HepG2 (cell line): ENCODE results near the gene CORO1C. TPM values are rescaled to one million over a fixed set of nuclear protein-coding genes. Genes with fewer than 3 reads are reported as not detected.

Experiments
- BCL6 ChIP-seq: IDR thresholded peaks from 2 replicates; pipeline ENCODE4 v1.6.1; 2016; ENCODE audit warnings: missing genetic modification reagents, missing compliant biosample characterization
- DNMT3B ChIP-seq: conservative IDR thresholded peaks from 2 replicates; pipeline ENCODE4 v1.6.1; 2016; ENCODE audit warnings: missing biosample characterization, control low read depth
- KMT2A ChIP-seq: sonication (generic); formaldehyde crosslinking; IDR thresholded peaks from 2 replicates; pipeline ENCODE4 v1.4.0; 2020; ENCODE audit warnings: missing genetic modification reagents
- MAZ ChIP-seq, 2 experiments: sonication (generic) in 1 of 2; formaldehyde crosslinking in 1 of 2; IDR thresholded peaks; 2 replicates each; pipeline versions ENCODE4 v1.5.0 to v1.6.1; 2012 to 2020; ENCODE audit warnings: low read depth in 2 of 2, mild to moderate bottlenecking in 2 of 2, borderline replicate concordance in 1 of 2, improper control_type of control experiment in 1 of 2, low read length in 1 of 2, missing genetic modification reagents in 1 of 2, moderate library complexity in 1 of 2
- MEF2D ChIP-seq: sonication (generic); formaldehyde crosslinking; IDR thresholded peaks from 2 replicates; pipeline ENCODE4 v1.5.1; 2020; ENCODE audit warnings: mild to moderate bottlenecking, missing genetic modification reagents
- POGZ ChIP-seq: sonication (generic); formaldehyde crosslinking; IDR thresholded peaks from 2 replicates; pipeline ENCODE4 v1.4.0; 2020; ENCODE audit warnings: mild to moderate bottlenecking, missing genetic modification reagents
- RARG ChIP-seq: sonication (generic); formaldehyde crosslinking; IDR thresholded peaks from 2 replicates; pipeline ENCODE4 v1.4.0; 2020; ENCODE audit warnings: low read depth, mild to moderate bottlenecking, missing genetic modification reagents
- SMC3 ChIP-seq: IDR thresholded peaks from 2 replicates; pipeline ENCODE4 v1.6.1; 2011; ENCODE audit warnings: low read length, improper control_type of control experiment
- SNAPC2 ChIP-seq: sonication (generic); formaldehyde crosslinking; IDR thresholded peaks from 2 replicates; pipeline ENCODE4 v1.8.1; 2022; ENCODE audit warnings: mild to moderate bottlenecking, missing genetic modification reagents
- YEATS2 ChIP-seq: sonication (generic); formaldehyde crosslinking; IDR thresholded peaks from 2 replicates; pipeline ENCODE4 v1.4.0; 2020; ENCODE audit warnings: missing genetic modification reagents, borderline replicate concordance
- ZMYM3 ChIP-seq: sonication (generic); formaldehyde crosslinking; IDR thresholded peaks from 2 replicates; pipeline ENCODE4 v1.5.1; 2020; ENCODE audit warnings: mild to moderate bottlenecking, missing genetic modification reagents
- ZNF331 ChIP-seq: sonication (generic); formaldehyde crosslinking; IDR thresholded peaks from 2 replicates; pipeline ENCODE4 v1.4.0; 2020; ENCODE audit warnings: missing genetic modification reagents
- ZNF335 ChIP-seq: sonication (generic); formaldehyde crosslinking; IDR thresholded peaks from 2 replicates; pipeline ENCODE4 v1.4.0; 2020; ENCODE audit warnings: missing genetic modification reagents
- ZNF430 ChIP-seq: sonication (generic); formaldehyde crosslinking; IDR thresholded peaks from 2 replicates; pipeline ENCODE4 v1.9.0; 2021; ENCODE audit warnings: mild to moderate bottlenecking, missing genetic modification reagents
- ZNF589 ChIP-seq: sonication (generic); formaldehyde crosslinking; conservative IDR thresholded peaks from 2 replicates; pipeline ENCODE4 v1.8.0; 2022; ENCODE audit warnings: mild to moderate bottlenecking, moderate library complexity, missing genetic modification reagents
- ZNF709 ChIP-seq: sonication (generic); formaldehyde crosslinking; IDR thresholded peaks from 2 replicates; pipeline ENCODE4 v1.5.0; 2020; ENCODE audit warnings: mild to moderate bottlenecking, missing genetic modification reagents
- ZSCAN25 ChIP-seq: sonication (generic); formaldehyde crosslinking; IDR thresholded peaks from 2 replicates; pipeline ENCODE4 v1.8.0; 2022; ENCODE audit warnings: mild to moderate bottlenecking, missing genetic modification reagents
- polyA plus RNA-seq, 8 experiments: library from polyadenylated mRNA; depleted of rRNA in 3 of 8; stranded (reverse) in 7 of 8; unstranded in 1 of 8; fragments of >200 nt; fragmentation: Illumina TruSeq in 4 of 8; extraction: Trizol in 4 of 8; gene quantifications; 2 replicates each; pipeline versions ENCODE4 v1.2.1 to v1.2.3, GENCODE V29; 2011 to 2016; ENCODE audit warnings: low read depth in 4 of 8, missing spikeins in 1 of 8, mixed read lengths in 1 of 8; ENCODE audit not compliant: insufficient read depth in 1 of 8
- total RNA-seq, 5 experiments: library from RNA; depleted of rRNA; stranded (reverse); fragments of >200 nt; fragmentation: Illumina TruSeq; extraction: Trizol; gene quantifications; 2 replicates each; pipeline ENCODE4 v1.2.3, GENCODE V29; 2016; ENCODE audit warnings: low read depth in 1 of 5
- TF ChIP-seq, protein P1 (sequence below): sonication (generic); formaldehyde crosslinking; IDR thresholded peaks from 2 replicates; pipeline ENCODE4 v1.4.0; 2020; ENCODE audit warnings: mild to moderate bottlenecking, missing genetic modification reagents
- TF ChIP-seq, protein P2 (sequence below): sonication (generic); formaldehyde crosslinking; IDR thresholded peaks from 2 replicates; pipeline ENCODE4 v1.4.0; 2020; ENCODE audit warnings: missing genetic modification reagents
- TF ChIP-seq, protein P3 (sequence below): IDR thresholded peaks from 2 replicates; pipeline ENCODE4 v1.6.1; 2018; ENCODE audit warnings: missing genetic modification reagents, mild to moderate bottlenecking, missing compliant biosample characterization
- TF ChIP-seq, protein P4 (sequence below): sonication (generic); IDR thresholded peaks from 2 replicates; pipeline ENCODE4 v1.6.1; 2016; ENCODE audit warnings: low read depth, borderline replicate concordance

Gene CORO1C
- total and polyA plus RNA-seq, 2 of the 13 experiments (the other 11 are each of a cell fraction or from before 2014, with no cell fraction given): 73.7 to 131 TPM

DNA sequence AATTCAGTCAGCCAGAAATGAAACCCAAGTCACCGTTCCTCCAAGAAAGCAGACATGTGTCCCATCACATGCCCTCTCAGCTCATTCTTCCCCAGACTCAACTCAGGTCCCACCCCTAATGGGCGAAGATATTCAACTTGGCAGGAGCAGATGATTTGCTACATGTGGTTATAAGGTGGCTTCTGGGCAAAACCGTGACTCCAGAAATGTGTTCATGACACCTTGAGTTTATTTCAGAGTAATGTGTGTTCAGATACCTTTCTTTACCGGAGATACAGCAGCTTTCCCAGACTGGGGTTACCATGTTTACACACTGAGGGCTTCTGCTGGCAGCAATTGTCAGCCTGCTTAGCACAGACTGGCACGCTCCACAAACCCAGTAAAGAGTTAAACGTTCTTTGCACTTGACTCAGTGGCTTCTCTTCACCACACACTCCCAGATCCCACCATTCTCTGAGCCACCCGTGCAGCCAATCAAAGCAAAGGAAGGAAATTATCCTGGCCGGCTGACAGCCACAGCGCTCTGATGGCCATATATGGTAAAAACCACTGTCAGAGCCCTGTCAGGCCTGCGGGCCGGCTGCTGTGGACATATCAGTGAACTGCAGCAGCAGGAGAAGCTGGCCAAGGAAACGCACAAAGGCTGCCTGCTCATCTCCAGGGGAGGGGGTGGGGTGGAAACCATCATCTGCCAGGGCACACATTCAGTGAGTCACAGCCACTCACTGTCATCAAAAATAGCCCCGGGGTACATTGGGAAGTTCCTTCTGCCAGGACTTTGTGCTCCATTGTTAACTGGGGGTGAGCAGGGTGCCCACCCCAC lies 39.9 kb downstream of the CORO1C start (continued):
- 0 out of 2 replicates have a peak, but pooled peaks have one; percentile 51 for TF ChIP-seq DNMT3B (CRISPR knock-in tag)
- TF ChIP-seq SMC3: peak; percentile 16; the same call in 1 of the 2 replicates
- TF ChIP-seq ZNF430 (CRISPR knock-in tag): no peak; the same call in 1 of the 2 replicates
- TF ChIP-seq SNAPC2 (CRISPR knock-in tag): 0 out of 2 replicates have a peak, but pooled peaks have one; percentile 23
- TF ChIP-seq POGZ (CRISPR knock-in tag): 0 out of 2 replicates have a peak, but pooled peaks have one; percentile 51
- 0 out of 2 replicates have a peak, but pooled peaks have one; percentile 14 for TF ChIP-seq ZNF709 (CRISPR knock-in tag)
- no peak for TF ChIP-seq RARG (CRISPR knock-in tag)
- TF ChIP-seq, protein P1, sequence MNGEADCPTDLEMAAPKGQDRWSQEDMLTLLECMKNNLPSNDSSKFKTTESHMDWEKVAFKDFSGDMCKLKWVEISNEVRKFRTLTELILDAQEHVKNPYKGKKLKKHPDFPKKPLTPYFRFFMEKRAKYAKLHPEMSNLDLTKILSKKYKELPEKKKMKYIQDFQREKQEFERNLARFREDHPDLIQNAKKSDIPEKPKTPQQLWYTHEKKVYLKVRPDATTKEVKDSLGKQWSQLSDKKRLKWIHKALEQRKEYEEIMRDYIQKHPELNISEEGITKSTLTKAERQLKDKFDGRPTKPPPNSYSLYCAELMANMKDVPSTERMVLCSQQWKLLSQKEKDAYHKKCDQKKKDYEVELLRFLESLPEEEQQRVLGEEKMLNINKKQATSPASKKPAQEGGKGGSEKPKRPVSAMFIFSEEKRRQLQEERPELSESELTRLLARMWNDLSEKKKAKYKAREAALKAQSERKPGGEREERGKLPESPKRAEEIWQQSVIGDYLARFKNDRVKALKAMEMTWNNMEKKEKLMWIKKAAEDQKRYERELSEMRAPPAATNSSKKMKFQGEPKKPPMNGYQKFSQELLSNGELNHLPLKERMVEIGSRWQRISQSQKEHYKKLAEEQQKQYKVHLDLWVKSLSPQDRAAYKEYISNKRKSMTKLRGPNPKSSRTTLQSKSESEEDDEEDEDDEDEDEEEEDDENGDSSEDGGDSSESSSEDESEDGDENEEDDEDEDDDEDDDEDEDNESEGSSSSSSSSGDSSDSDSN: peak; percentile 19; the same call in 1 of the 2 replicates
- 0 out of 2 replicates have a peak, but pooled peaks have one; percentile 63 for TF ChIP-seq MEF2D
- TF ChIP-seq, protein P2, sequence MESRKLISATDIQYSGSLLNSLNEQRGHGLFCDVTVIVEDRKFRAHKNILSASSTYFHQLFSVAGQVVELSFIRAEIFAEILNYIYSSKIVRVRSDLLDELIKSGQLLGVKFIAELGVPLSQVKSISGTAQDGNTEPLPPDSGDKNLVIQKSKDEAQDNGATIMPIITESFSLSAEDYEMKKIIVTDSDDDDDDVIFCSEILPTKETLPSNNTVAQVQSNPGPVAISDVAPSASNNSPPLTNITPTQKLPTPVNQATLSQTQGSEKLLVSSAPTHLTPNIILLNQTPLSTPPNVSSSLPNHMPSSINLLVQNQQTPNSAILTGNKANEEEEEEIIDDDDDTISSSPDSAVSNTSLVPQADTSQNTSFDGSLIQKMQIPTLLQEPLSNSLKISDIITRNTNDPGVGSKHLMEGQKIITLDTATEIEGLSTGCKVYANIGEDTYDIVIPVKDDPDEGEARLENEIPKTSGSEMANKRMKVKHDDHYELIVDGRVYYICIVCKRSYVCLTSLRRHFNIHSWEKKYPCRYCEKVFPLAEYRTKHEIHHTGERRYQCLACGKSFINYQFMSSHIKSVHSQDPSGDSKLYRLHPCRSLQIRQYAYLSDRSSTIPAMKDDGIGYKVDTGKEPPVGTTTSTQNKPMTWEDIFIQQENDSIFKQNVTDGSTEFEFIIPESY: 0 out of 2 replicates have a peak, but pooled peaks have one; percentile 20
- peak; percentile 47; the same call in 1 of the 2 replicates for TF ChIP-seq KMT2A (CRISPR knock-in tag)
- 0 out of 2 replicates have a peak, but pooled peaks have one; percentile 23 for TF ChIP-seq ZNF335 (CRISPR knock-in tag)
- peak; percentile 70; the same call in 1 of the 2 replicates for TF ChIP-seq ZNF589 (CRISPR knock-in tag)
- TF ChIP-seq, protein P3, sequence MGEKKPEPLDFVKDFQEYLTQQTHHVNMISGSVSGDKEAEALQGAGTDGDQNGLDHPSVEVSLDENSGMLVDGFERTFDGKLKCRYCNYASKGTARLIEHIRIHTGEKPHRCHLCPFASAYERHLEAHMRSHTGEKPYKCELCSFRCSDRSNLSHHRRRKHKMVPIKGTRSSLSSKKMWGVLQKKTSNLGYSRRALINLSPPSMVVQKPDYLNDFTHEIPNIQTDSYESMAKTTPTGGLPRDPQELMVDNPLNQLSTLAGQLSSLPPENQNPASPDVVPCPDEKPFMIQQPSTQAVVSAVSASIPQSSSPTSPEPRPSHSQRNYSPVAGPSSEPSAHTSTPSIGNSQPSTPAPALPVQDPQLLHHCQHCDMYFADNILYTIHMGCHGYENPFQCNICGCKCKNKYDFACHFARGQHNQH (CRISPR knock-in tag): peak; percentile 56; the same call in 1 of the 2 replicates
- 0 out of 2 replicates have a peak, but pooled peaks have one; percentile 60 for TF ChIP-seq YEATS2 (CRISPR knock-in tag)
- TF ChIP-seq, protein P4, sequence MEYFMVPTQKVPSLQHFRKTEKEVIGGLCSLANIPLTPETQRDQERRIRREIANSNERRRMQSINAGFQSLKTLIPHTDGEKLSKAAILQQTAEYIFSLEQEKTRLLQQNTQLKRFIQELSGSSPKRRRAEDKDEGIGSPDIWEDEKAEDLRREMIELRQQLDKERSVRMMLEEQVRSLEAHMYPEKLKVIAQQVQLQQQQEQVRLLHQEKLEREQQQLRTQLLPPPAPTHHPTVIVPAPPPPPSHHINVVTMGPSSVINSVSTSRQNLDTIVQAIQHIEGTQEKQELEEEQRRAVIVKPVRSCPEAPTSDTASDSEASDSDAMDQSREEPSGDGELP: peak; percentile 71; the same call in 1 of the 2 replicates
- TF ChIP-seq BCL6 (CRISPR knock-in tag): 0 out of 2 replicates have a peak, but pooled peaks have one; percentile 10
- peak; percentile 13; the same call in 1 of the 2 replicates for TF ChIP-seq ZSCAN25 (CRISPR knock-in tag)
- TF ChIP-seq ZNF331 (CRISPR knock-in tag): peak; percentile 38; the same call in 1 of the 2 replicates
- TF ChIP-seq MAZ (IDR thresholded peaks at IDR 0.05; ENCODE audit: borderline replicate concordance, low read depth, low read length): 0 out of 2 replicates have a peak, but pooled peaks have one; percentile 43
- no peak for TF ChIP-seq MAZ (CRISPR knock-in tag; IDR thresholded peaks at IDR 0.05; ENCODE audit: low read depth)
- peak; percentile 30; the same call in 1 of the 2 replicates for TF ChIP-seq ZMYM3 (CRISPR knock-in tag)
